Stomach smooth muscle (tissue), 2 donors: ENCODE data around the gene CDH11.

Experiments used
- H3K27ac ChIP-seq: one replicate; pipeline ENCODE4 v1.7.0; 2013; ENCODE audit warnings: mild to moderate bottlenecking, low read length, inconsistent platforms
- H3K27me3 ChIP-seq, 2 donors: one replicate each; pipeline ENCODE4 v1.7.0; 2013; ENCODE audit warnings: low read length in 2 of 2; ENCODE audit not compliant: insufficient read depth in 2 of 2, control insufficient read depth in 1 of 2
- H3K36me3 ChIP-seq, 2 donors: one replicate each; pipeline ENCODE4 v1.7.0; 2013; ENCODE audit warnings: low read length in 2 of 2; ENCODE audit not compliant: control insufficient read depth in 2 of 2, insufficient read depth in 2 of 2
- H3K4me1 ChIP-seq: one replicate; pipeline ENCODE4 v1.7.0; 2013; ENCODE audit warnings: low read length; ENCODE audit not compliant: control insufficient read depth, insufficient read depth
- H3K4me3 ChIP-seq, 2 donors: one replicate each; pipeline ENCODE4 v1.7.0; 2013; ENCODE audit warnings: low read length in 2 of 2
- H3K9ac ChIP-seq, 2 donors: one replicate each; pipeline ENCODE4 v1.7.0; 2013; ENCODE audit warnings: low read length in 2 of 2, mild to moderate bottlenecking in 1 of 2
- H3K9me3 ChIP-seq, 2 donors: one replicate each; pipeline ENCODE4 v1.7.0; 2013; ENCODE audit warnings: low read length in 2 of 2; ENCODE audit not compliant: control insufficient read depth in 2 of 2
- donor health status: healthy.
- donor health status: Pancreatic carcinoma.

The CDH11 gene

DNA sequence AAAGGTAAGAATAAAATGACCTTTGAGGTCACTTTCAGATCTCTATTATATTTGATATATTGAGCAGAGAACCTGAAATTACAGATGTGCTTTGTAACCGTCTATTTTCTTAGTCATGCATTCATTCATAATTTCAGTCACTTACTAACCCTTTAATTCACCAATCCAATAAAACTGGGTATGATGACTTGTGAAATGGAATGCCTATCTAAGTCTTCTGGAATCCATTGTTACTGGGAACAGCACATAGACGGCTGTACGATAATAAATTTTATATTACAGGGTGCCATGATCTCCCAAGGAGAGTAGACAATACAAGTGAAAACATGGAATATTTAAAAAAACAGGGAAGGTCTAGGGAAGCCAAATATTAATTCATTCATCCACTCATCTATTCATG is 22.9 kb downstream of the CDH11 start:
- no peaks in the 10 kb centered on the region for H3K27me3 ChIP-seq
- H3K9me3 ChIP-seq, result no peaks in the 10 kb centered on the region
- H3K36me3 ChIP-seq, result no peaks in the 10 kb centered on the region
- no peak overlapping the region for H3K4me3 ChIP-seq
- no peak overlapping the region for H3K9ac ChIP-seq
- no peaks in the 10 kb centered on the region for H3K4me1 ChIP-seq
- H3K27ac ChIP-seq, result no peak overlapping the region

DNA sequence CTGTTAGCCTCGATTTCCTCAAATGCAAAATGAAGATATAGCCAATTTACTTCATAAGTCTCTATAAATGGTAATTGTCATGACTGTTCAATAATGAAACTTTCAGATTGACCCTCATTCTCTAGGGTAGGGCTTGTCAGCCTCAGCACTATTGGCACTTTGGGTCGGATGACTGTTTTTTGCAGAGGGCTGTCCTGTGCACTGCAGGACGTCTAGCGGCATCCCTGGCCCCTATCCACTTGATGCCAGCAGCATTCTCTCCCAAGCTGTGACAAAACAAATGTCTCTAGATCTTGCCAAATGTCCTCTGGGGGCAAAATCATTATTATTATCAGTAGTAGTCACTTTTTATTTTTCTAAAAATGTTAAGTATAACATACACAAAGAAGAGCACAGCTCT is 24.6 kb downstream of the CDH11 start:
- Histone ChIP-seq H3K4me1 (no peaks in the 10 kb centered on the region), H3K27me3 (no peaks in the 10 kb centered on the region), H3K36me3 (no peaks in the 10 kb centered on the region), H3K9ac (no peak overlapping the region), H3K27ac (no peak overlapping the region), H3K4me3 (no peak overlapping the region), H3K9me3 (no peaks in the 10 kb centered on the region)

DNA sequence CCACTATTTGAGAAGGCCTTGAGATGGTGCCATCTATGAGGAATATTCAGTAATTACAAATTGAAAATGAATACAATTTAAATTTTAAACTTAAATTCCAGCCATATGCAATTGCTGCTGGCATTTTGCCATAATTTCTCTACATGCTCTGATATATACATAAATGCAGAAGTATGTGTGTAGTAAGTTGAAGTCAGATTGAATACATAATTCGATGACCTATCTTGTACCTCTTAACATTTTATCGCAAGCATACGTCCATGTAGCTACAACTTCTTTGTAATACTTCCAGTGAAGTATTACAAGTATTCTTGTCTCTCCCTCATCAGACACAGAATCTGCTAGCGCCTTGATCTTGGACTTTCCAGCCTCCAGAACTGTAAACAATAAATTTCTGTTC is 26.0 kb downstream of the CDH11 start:
- Histone ChIP-seq H3K4me3 (no peak overlapping the region), H3K36me3 (no peaks in the 10 kb centered on the region), H3K4me1 (no peaks in the 10 kb centered on the region), H3K27ac (no peak overlapping the region), H3K27me3 (no peaks in the 10 kb centered on the region), H3K9me3 (no peaks in the 10 kb centered on the region), H3K9ac (no peak overlapping the region)

DNA sequence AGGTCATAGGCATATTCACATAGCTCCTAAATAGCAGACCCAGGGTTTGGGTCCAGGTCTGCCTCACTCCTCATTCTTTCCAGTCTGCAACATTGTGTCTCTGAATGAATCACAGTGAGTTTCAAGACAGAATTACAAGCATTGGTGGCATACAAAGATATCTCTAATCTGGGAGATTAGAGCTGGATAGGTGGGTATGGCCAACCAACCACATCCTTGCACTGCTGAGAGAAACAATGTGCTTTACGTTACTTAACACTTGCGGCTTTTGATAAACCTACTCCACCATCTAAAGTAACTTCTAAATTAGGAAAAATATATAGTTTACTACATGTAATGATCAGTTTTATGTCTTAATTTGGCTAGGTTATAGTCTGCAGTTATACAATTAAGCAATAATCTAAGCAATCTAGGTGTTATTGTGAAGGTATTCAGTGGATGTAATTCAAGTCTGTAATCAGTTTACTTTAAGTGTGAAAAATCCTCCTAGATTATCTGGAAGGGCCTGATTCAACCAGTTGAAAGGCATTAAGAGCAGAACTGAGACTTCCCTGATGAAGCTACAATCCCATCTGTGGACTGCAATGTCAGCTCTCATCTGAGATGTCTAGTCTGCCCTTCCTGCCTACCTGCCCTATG is 26.7 kb downstream of the CDH11 start:
- Histone ChIP-seq H3K9me3 (no peaks in the 10 kb centered on the region), H3K9ac (no peak overlapping the region), H3K27me3 (no peaks in the 10 kb centered on the region), H3K27ac (no peak overlapping the region), H3K4me1 (no peaks in the 10 kb centered on the region), H3K4me3 (no peak overlapping the region), H3K36me3 (no peaks in the 10 kb centered on the region)

DNA sequence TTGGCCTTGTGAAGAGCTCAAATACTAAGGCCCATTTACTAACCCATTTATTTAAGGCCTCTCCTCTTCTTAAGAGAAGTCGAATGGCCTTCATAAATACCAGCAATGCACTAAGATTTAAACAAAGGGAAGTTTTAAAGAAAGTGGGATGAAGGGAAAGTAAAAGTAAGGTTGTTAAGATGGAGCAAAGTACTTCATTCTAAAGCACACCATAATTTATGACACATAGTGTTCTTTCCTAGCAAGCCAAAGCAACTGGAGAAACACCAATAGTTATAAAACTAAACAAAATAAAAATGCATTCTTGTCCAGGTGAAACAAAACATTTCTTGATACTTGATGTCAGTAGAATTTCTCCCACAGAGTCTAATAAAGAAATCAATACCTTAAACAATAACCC is 27.9 kb downstream of the CDH11 start:
- H3K36me3 ChIP-seq, result no peaks in the 10 kb centered on the region
- H3K27ac ChIP-seq, result no peak overlapping the region
- H3K4me3 ChIP-seq, result no peak overlapping the region
- H3K4me1 ChIP-seq, result no peaks in the 10 kb centered on the region
- no peaks in the 10 kb centered on the region for H3K27me3 ChIP-seq
- H3K9ac ChIP-seq, result no peak overlapping the region
- H3K9me3 ChIP-seq, result no peaks in the 10 kb centered on the region

DNA sequence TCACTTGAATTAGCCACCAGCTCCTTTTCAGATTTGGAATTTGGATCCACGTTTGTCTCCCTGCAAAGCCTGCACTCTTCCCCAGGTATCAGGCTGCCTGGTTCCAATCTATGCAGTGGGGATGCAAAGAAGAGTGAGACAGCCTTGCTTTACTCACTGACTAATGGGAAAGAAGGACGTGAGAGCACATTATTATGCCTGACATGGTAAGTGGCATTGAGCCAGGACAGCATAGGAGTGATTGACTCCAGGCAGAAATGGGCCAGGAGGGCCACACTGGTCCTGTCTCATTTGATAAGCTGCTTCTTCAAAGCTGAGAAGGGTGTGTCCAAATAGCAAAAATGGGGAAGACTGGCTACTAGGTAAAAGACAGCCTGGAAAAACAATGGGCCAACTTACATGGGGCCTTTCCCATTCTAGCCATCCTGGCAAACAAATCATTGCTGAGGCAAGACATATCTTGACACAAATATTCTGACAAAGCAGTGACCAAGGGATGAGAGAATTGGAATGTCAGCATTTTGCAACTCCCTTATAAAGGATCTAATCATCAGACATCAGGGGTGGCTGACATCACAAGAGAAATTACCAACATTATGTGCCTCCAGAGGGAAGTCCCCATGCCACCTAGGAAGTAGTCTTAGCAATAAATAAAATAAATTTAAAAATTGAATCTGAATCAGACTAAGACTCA is 38.6 kb downstream of the CDH11 start:
- Histone ChIP-seq H3K4me3 (no peak overlapping the region), H3K27me3 (no peaks in the 10 kb centered on the region), H3K9ac (no peak overlapping the region), H3K4me1 (peaks cover 6% of the 10 kb centered on the region), H3K9me3 (no peaks in the 10 kb centered on the region), H3K27ac (no peak overlapping the region), H3K36me3 (no peaks in the 10 kb centered on the region)

DNA sequence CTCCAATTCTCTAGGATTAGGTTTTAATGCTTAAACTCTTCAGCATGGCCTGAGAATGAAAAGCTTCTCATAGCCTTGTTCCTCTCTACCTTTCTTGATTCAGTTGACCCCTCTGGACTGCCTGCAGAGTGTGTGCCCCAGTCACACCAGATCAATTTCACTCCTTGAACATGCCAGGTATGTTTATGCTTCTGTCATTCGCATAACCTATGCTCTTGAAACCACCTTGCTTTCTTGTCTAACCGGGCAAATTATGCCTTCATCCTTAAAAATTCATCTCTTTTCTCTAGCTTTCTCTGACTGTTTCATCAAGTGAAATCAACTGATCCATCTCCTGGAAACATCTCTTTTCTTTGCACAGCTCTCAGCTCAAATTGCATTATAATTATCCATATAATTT is 42.3 kb downstream of the CDH11 start:
- Histone ChIP-seq H3K9ac (no peak overlapping the region), H3K4me3 (no peak overlapping the region), H3K27me3 (no peaks in the 10 kb centered on the region), H3K27ac (no peak overlapping the region), H3K4me1 (peaks cover 13% of the 10 kb centered on the region), H3K36me3 (no peaks in the 10 kb centered on the region), H3K9me3 (no peaks in the 10 kb centered on the region)

DNA sequence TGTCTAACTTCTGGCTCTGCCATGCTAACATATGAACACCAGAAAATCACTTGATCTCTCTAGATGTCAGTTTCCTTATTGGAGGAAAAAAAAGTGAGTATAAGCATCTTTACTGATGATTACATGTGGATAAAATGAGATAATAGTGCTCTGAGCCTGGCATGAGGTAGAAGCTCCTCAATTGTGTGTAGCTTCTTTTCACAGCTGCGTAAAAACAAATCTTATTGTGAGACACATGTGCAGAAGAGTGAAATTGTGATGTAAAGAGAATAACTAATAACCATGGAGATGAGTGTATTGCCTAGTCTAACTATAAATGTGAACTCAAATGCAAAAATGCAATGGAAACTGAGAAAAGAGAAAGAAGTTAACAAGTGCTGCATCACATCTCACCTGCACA is 44.7 kb downstream of the CDH11 start:
- Histone ChIP-seq H3K4me1 (peaks cover 12% of the 10 kb centered on the region), H3K4me3 (no peak overlapping the region), H3K9ac (no peak overlapping the region), H3K9me3 (no peaks in the 10 kb centered on the region), H3K27me3 (no peaks in the 10 kb centered on the region), H3K36me3 (no peaks in the 10 kb centered on the region), H3K27ac (no peak overlapping the region)

DNA sequence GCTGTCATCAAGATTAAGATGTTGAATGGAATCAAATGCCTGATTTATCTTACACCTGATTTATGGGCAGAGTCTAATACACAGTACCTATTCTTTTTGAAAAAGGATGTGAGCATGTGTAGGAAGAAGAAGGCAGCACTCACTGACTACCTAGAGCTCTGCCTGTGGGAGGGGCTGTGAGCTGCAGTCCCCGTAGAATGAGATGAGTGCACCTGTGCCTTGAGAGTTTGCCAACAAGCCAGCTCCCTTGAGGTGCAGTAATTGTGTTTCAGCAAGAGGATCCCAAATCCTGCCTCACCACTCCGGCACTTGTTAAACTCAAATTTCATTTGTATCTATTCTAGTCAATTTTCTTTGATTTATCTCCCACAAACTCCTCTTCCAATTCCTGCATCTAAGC is 46.0 kb downstream of the CDH11 start:
- Histone ChIP-seq H3K27ac (no peak overlapping the region), H3K4me3 (no peak overlapping the region)

DNA sequence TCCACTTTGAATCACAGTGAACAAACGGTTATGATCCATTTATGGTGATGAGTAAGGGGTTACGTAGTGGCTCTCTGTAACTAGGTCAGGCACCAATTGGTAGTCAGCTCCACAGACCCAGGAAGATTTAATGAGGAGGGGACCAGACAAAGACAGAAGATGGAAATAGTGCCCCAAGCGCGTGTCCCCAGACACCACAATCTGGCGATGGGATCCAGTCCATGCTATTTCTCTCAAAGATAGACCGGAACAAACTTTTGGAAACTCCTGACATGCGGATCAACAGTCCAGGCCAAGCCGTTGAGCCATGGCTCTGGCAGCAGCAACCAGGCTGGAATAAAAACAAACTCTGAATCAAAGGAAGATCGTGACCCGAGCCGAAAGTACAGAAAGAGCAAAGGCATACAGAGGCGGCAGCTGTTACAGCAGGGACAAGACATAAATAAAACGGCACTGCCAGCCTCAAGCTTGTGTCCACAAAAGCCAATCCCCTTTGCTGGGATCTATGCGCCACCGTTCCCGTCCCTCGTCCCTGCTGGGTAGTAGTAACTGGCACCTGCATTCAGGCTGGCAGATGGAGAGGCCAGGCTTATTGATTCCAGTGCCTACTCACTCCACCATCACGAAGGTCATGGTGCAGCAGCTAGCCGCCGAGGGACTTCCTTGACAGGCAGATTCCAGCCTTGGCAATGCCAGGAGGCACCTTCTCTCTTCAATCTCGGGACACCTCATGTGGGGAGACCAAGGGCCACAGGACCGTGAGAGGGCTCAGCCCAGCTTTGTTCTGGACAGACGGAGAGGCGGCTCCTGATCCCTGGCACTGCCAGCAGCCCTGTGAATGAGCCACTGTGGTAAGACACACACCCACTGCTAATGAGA is 50.2 kb downstream of the CDH11 start:
- peak overlapping the region; percentile 55 to 71 for H3K4me3 ChIP-seq
- H3K4me1 ChIP-seq, result peaks cover 35% of the 10 kb centered on the region
- no peaks in the 10 kb centered on the region for H3K36me3 ChIP-seq
- H3K27ac ChIP-seq, result peak overlapping the region; percentile 91
- no peaks in the 10 kb centered on the region for H3K9me3 ChIP-seq
- no peaks in the 10 kb centered on the region for H3K27me3 ChIP-seq
- H3K9ac ChIP-seq, result peak overlapping the region; percentile 54 to 66

More for the DNA sequence above, 46.0 kb downstream of the CDH11 start:
- H3K9me3 ChIP-seq, result no peaks in the 10 kb centered on the region
- peaks cover 25% of the 10 kb centered on the region for H3K4me1 ChIP-seq
- no peaks in the 10 kb centered on the region for H3K36me3 ChIP-seq
- no peaks in the 10 kb centered on the region for H3K27me3 ChIP-seq
- no peak overlapping the region for H3K9ac ChIP-seq
